NCI-H2107 (cell line): ENCODE measurements around the gene MOSPD3.

ENCODE experiments used
- DNase-seq: peaks from one replicate; lab custom pipeline; 2025; lab: John Stamatoyannopoulos, UW

The MOSPD3 gene

GRCh38 chr7:100575746-100576383 lies 36.5 kb upstream of the MOSPD3 start:
- DNase-seq, result no peak

- DNase-seq, result no peak
Observed at GRCh38 chr7:100576384-100576993, 35.9 kb upstream of the MOSPD3 start.

GRCh38 chr7:100577103-100577502 lies 35.2 kb upstream of the MOSPD3 start:
- DNase-seq, result no peak

- no peak for DNase-seq
Observed at GRCh38 chr7:100577507-100577906, 34.8 kb upstream of the MOSPD3 start.

GRCh38 chr7:100578246-100579183 lies 33.8 kb upstream of the MOSPD3 start:
- no peak for DNase-seq

GRCh38 chr7:100580466-100581283 lies 31.7 kb upstream of the MOSPD3 start:
- no peak for DNase-seq

GRCh38 chr7:100582041-100582579 lies 30.2 kb upstream of the MOSPD3 start:
- no peak for DNase-seq

- DNase-seq, result no peak
Observed at GRCh38 chr7:100582650-100583049, 29.7 kb upstream of the MOSPD3 start.

- DNase-seq, result no peak
Observed at GRCh38 chr7:100583132-100584053, 28.9 kb upstream of the MOSPD3 start.

- no peak for DNase-seq
Observed at GRCh38 chr7:100584054-100584682, 28.2 kb upstream of the MOSPD3 start.

GRCh38 chr7:100584683-100585510 lies 27.4 kb upstream of the MOSPD3 start:
- DNase-seq, result peak; percentile 36

- peak; percentile 59 for DNase-seq
Observed at GRCh38 chr7:100585511-100586265, 26.7 kb upstream of the MOSPD3 start, which contains the start of gene LRCH4. Gene LRCH4, minus strand, starts transcription at chr7:100586129. Its CDS starts 29 bp downstream, at chr7:100586100.

GRCh38 chr7:100586266-100587025 lies 25.9 kb upstream of the MOSPD3 start, which contains the start of gene FBXO24:
Gene FBXO24, plus strand, starts transcription at chr7:100586328. Its CDS starts 298 bp downstream, at chr7:100586626.
- DNase-seq, result peak; percentile 100

GRCh38 chr7:100588438-100588837 lies 23.9 kb upstream of the MOSPD3 start:
- DNase-seq, result no peak

GRCh38 chr7:100589341-100589947 lies 22.9 kb upstream of the MOSPD3 start:
- no peak for DNase-seq

GRCh38 chr7:100590077-100590737 lies 22.1 kb upstream of the MOSPD3 start:
- no peak for DNase-seq
